Motor neuron (in vitro differentiated cells): ENCODE results near the gene HOXB1. TPM values are rescaled to one million over a fixed set of nuclear protein-coding genes. Genes with fewer than 3 reads are reported as not detected.
"Not testable (repeated sequence)": the region's sequence is repeated elsewhere in the genome, so short reads cannot be mapped to it uniquely, and the experiment has no call there.

ENCODE experiments used
- ATAC-seq, 8 experiments: fragments of 200-7000 bp; cut with Tn5 transposase; replicated peaks in 6 of 8; 2 replicates each; pipeline ENCODE4 v1.8.0; 2021; ENCODE audit warnings: mild to moderate bottlenecking in 8 of 8, moderate library complexity in 8 of 8
- H3K27ac ChIP-seq, 2 donors: fragments of 250-450 bp; sonication (Bioruptor Pico); 2 replicates each; pipeline ENCODE4 v1.9.0; 2021; ENCODE audit warnings: antibody characterized with exemption in 2 of 2, mild to moderate bottlenecking in 2 of 2, moderate library complexity in 1 of 2
- H3K4me1 ChIP-seq, 2 donors: fragments of 250-450 bp; sonication (Bioruptor Pico); replicated peaks in 1 of 2; 2 replicates each; pipeline ENCODE4 v1.6.1; 2021; ENCODE audit warnings: antibody characterized with exemption in 2 of 2, mild to moderate bottlenecking in 2 of 2, moderate library complexity in 1 of 2
- H3K4me3 ChIP-seq, 5 donors: fragments of 250-450 bp; sonication (Bioruptor Pico); 2 replicates each; pipeline ENCODE4 v1.9.0; 2021; ENCODE audit warnings: antibody characterized with exemption in 5 of 5, mild to moderate bottlenecking in 5 of 5, moderate library complexity in 4 of 5
- WGBS, 10 experiments: fragments of 450-650 bp; shearing (Covaris generic); methylation state at CpG; one replicate each; pipeline ENCODE4 v1.0.0; 2022; 5-methylcytosine and 5-hydroxymethylcytosine counted together
- in situ Hi-C, 9 experiments: fragments of 400-800 bp; cut with MboI; loops; one replicate each; pipeline ENCODE4 v1.15.0; 2021; ENCODE audit warnings: low sequenced_read_pairs in 9 of 9, low pct_unique_long_range_greater_than_20kb in 2 of 9; ENCODE audit not compliant: unreplicated experiment in 9 of 9
- total RNA-seq, 8 experiments: library from RNA; unstranded; fragments of 300-600 nt; gene quantifications; 2 replicates each; pipeline versions ENCODE4 v1.2.3 to v1.2.4, GENCODE V29; 2022

HOXB1 gene
- total RNA-seq, 8 experiments from 2014 or later, result 0.22 to 38.7 (median 2.0) TPM

DNA sequence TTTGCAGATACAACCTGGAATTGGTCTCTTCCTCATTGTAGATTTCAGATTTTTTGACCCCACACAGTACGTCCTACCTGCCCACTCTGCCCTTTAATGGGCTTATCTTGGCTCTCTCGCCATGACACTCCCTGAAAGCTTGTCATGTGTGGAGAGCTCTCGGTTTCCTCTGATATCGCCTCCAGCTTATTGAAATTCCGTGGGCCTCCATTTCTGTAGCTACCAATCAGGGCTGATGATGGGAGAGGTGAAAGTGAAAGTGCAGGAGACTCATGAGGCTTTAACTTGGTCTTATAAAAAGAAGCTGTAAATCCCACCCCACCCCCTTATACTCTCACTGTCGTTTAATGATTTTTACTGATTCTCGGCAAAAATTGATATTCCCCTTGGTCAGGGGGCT lies 17.7 kb downstream of the HOXB1 start:
- peak in 1 of 8 experiments; percentile 77 for ATAC-seq
- 55 to 100% (median 82%) methylated on average over 1 to 7 of the region's 7 CpGs; no CpG with 5 or more reads in 1 of the 10 experiments for WGBS, 10 experiments
- peaks cover 12 to 17% of the 10 kb centered on the region in 2 donors for H3K4me1 ChIP-seq
- no peak overlapping the region for H3K4me3 ChIP-seq
- no peak overlapping the region for H3K27ac ChIP-seq
- in situ Hi-C loops, result no loop called here

DNA sequence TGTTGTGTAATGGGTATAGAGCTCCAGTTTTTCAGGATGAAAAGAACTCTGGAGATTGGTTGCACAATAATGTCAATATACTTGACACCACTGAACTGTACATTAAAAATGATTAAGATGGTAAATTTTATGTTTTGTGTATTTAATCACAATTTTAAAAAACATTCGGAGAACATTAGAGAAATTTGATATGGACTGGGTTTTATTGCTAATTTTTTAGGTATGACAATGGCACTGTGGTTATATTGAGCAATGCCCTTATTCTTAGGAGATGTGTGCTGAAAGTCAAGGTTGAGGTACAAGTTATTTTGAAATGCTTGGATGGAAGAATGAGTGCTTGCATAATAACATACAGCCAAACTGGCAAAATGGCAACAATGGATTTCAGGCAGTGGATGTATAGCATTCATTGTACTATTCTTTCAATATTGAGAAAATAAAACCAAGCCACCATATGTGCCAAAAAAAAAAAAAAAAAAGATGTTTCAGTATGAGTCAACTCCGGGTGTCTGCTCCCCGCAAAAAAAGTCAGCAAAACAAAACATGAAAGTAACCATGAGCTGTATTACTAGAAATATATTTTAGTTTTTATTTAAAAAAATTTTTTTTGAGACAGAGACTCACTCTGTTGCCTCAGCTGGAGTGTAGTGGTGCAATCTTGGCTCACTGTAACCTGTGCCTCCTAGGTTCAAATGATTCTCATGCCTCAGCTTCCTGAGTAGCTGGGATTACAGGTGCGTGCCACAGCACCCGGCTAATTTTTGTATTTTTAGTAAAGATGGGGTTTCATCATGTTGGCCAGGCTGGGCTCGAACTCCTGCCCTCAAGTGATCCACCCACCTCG lies 19.8 kb downstream of the HOXB1 start:
- in situ Hi-C loops, result no loop called here
- H3K27ac ChIP-seq, result no peak overlapping the region
- peaks cover 11 to 16% of the 10 kb centered on the region in 2 donors for H3K4me1 ChIP-seq
- 41 to 100% (median 85%) methylated on average over 1 to 6 of the region's 7 CpGs for WGBS, 10 experiments
- no peak overlapping the region for H3K4me3 ChIP-seq
- no peak for ATAC-seq

DNA sequence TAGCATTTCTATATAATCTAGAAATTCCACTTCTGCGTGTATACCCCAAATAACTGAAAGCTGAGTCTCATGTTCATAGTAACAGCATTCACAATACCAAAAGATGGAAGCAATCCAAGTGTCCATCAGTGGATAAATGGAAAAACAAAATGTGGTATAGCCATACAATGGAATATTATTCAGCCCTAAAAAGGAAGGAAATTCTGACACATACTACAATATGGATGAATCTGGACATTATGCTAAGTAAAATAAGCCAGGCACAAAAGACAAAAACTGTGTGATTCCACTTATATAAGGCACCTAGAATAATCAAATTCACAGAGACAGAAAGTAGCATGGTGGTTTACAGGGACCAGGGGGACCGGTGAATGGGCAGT lies 20.4 kb downstream of the HOXB1 start:
- H3K27ac ChIP-seq, result no peak overlapping the region
- WGBS, 10 experiments, result 67 to 100% (median 100%) methylated on average over 1 to 2 of the region's 2 CpGs
- in situ Hi-C loops, result no loop called here
- H3K4me3 ChIP-seq, result no peak overlapping the region
- H3K4me1 ChIP-seq, result peaks cover 15 to 21% of the 10 kb centered on the region in 2 donors
- ATAC-seq, result no peak

DNA sequence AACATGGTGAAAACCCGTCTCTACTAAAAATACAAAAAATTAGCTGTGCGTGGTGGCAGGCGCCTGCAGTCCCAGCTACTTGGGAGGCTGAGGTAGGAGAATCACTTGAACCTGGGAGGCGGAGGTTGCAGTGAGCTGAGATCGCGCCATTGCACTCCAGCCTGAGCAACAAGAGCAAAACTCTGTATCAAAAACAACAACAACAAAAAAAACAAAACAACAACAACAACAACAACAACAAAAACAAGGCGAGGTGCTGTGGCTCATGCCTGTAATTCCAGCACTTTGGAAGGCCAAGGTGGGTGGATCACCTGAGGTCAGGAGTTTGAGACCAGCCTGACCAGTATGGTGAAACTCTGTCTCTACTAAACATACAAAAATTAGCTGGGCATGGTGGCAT lies 21.1 kb downstream of the HOXB1 start:
- ATAC-seq, H3K27ac ChIP-seq, H3K4me3 ChIP-seq, in situ Hi-C loops: not testable (repeated sequence)
- H3K4me1 ChIP-seq, result peaks cover 15 to 21% of the 10 kb centered on the region in 2 donors
- WGBS, 10 experiments, result 83 to 100% (median 88%) methylated on average over 1 to 3 of the region's 7 CpGs; no CpG with 5 or more reads in 4 of the 10 experiments

DNA sequence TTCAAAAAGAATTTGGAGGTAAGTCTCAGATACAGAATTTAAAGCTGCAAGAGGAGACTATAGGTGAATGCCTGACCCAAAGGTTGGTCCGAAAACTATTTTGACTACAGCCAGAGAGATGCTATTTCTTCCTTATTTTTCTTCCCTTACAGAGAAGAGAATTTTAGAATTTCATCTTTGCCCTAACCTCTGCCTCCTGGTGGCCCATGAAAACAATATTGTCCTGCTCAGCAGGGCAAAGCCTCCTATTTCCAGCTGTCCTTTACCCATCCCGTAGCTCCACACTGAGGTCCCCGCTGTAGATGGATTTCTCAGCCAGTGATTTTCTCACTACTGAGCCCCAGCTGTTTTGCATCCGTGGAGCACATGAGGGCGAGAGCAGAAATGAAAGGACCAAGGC lies 24.6 kb downstream of the HOXB1 start:
- Histone ChIP-seq H3K4me3 (no peak overlapping the region), H3K27ac (no peak overlapping the region), H3K4me1 (peaks cover 22 to 25% of the 10 kb centered on the region in 2 donors)
- WGBS, 10 experiments, result 24 to 93% (median 50%) methylated on average over 1 to 5 of the region's 5 CpGs; no CpG with 5 or more reads in 2 of the 10 experiments
- in situ Hi-C loops, result no loop called here
- ATAC-seq, result peak in 7 of 8 experiments; percentile 13 to 70 (median 35)

DNA sequence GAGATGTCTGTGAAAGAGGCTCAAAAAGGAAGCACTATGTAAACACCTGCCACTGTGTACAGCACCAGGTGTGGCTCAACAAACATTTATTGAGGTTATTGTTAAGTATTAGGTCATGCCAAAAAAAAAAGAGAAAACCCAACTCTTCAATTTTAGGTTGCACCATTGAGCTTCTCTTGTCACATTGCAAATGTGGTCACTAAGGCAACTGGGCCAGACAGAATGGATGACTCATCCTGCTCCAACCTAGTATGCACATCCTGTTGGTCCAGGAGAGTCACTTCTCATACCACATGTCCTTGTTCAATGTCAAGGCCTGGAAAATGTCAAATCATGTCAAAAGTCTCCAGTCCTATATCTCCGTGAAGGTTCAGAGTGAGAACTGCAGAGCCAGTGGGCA lies 25.0 kb downstream of the HOXB1 start:
- H3K4me1 ChIP-seq, result peaks cover 22 to 30% of the 10 kb centered on the region in 2 donors

DNA sequence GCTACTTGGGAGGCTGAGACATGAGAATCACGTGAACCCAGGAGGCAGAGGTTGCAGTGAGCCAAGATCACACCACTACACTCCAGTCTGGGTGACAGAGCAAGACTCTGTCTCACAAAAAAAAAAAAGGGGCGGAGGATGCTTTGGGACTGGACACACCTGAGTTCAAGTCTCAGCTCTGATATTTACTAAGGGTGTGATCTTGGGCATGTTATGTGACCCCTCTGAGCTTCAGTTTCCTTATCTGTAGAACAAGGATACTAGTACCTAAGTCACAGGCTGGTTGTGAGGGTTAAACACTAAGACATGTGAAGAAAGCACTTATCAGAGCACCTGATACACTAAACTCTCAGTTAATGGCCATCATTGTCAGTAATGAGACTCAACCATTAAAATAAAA lies 25.9 kb downstream of the HOXB1 start:
- Histone ChIP-seq H3K4me3 (no peak overlapping the region), H3K27ac (no peak overlapping the region), H3K4me1 (peaks cover 22 to 30% of the 10 kb centered on the region in 2 donors)
- WGBS, 10 experiments, result 71 to 100% (median 86%) methylated on average over 1 of the region's 2 CpGs; no CpG with 5 or more reads in 7 of the 10 experiments
- in situ Hi-C loops, result no loop called here
- ATAC-seq, result no peak

More for the DNA sequence above, 25.0 kb downstream of the HOXB1 start:
- 9 to 100% (median 57%) methylated on average over 1 of the region's 1 CpG; no CpG with 5 or more reads in 3 of the 10 experiments for WGBS, 10 experiments
- in situ Hi-C loops, result no loop called here
- Histone ChIP-seq H3K27ac (peak overlapping the region in 1 of 2 donors; percentile 22), H3K4me3 (no peak overlapping the region)
- peak; percentile 76 to 99 (median 94) for ATAC-seq

DNA sequence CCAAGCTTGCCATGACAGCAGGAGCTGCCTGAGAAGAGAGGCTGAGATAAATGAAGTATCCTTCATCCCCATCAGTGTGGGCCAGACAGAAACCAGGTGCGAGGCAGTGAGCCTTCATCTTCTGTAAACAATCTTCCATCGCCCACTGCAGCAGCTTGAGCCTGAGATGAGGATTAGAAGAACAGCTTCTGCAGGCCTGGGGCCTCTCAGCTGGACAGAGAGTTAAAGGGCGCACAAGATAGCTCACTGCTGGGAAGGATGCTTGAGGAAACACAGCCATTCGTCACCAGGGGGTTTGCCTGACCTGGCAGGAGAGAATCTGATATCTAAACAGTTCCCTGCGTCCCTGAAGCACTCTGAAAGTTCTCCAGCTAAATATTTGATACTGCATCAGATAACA lies 27.1 kb downstream of the HOXB1 start:
- H3K4me1 ChIP-seq, result peaks cover 22 to 30% of the 10 kb centered on the region in 2 donors
- WGBS, 10 experiments, result 47 to 100% (median 83%) methylated on average over 1 to 3 of the region's 5 CpGs; no CpG with 5 or more reads in 3 of the 10 experiments
- no peak overlapping the region for H3K27ac ChIP-seq
- peak in 5 of 8 experiments; percentile 17 to 46 (median 41) for ATAC-seq
- in situ Hi-C loops, result no loop called here
- no peak overlapping the region for H3K4me3 ChIP-seq

DNA sequence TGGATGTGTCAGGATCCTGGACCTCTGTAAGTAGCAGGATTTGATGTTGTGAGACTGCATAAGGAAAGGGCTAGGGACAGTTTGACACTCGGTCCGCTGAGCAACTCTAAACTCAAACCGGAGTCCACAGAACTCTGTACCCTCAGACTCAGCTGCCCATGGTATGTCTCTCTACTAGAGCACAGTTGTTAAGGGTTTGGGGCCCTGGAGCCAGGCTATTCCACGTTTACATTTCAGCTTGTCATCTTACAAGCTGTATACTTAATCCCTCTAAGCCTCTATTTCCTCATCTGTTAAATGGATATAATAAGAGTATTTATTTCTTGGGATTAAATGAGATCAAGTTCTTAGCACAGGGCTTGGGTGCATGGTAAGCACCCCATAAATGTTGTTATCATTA lies 27.9 kb downstream of the HOXB1 start:
- peaks cover 22 to 37% of the 10 kb centered on the region in 2 donors for H3K4me1 ChIP-seq
- H3K27ac ChIP-seq, result no peak overlapping the region

DNA sequence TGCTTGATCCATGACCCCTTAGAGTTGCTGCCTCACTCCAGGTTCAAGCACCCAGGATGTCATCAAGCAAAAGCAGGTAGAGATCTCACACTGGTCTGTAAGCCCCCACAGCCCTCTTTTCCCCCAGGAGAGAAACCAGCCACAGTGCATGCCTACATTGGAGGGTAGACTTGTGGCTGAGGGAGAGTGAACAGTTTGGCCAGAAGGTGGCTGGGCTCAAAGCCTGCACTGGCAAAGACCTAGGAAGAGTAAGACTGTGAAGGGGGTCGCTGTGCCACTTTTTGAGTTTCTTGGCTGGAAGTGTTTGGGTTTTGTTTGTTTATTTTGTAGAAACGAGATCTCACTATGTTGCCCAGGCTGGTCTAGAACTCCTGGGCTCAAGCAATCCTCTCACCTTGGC lies 28.5 kb downstream of the HOXB1 start:
- no peak for ATAC-seq
- 33 to 100% (median 61%) methylated on average over 1 to 2 of the region's 2 CpGs; no CpG with 5 or more reads in 5 of the 10 experiments for WGBS, 10 experiments
- Histone ChIP-seq H3K27ac (no peak overlapping the region), H3K4me3 (no peak overlapping the region), H3K4me1 (peaks cover 22 to 41% of the 10 kb centered on the region in 2 donors)
- in situ Hi-C loops, result no loop called here

More for the DNA sequence above, 27.9 kb downstream of the HOXB1 start:
- no peak for ATAC-seq
- no peak overlapping the region for H3K4me3 ChIP-seq
- in situ Hi-C loops, result no loop called here
- 20 to 100% (median 78%) methylated on average over 1 to 4 of the region's 4 CpGs; no CpG with 5 or more reads in 2 of the 10 experiments for WGBS, 10 experiments

DNA sequence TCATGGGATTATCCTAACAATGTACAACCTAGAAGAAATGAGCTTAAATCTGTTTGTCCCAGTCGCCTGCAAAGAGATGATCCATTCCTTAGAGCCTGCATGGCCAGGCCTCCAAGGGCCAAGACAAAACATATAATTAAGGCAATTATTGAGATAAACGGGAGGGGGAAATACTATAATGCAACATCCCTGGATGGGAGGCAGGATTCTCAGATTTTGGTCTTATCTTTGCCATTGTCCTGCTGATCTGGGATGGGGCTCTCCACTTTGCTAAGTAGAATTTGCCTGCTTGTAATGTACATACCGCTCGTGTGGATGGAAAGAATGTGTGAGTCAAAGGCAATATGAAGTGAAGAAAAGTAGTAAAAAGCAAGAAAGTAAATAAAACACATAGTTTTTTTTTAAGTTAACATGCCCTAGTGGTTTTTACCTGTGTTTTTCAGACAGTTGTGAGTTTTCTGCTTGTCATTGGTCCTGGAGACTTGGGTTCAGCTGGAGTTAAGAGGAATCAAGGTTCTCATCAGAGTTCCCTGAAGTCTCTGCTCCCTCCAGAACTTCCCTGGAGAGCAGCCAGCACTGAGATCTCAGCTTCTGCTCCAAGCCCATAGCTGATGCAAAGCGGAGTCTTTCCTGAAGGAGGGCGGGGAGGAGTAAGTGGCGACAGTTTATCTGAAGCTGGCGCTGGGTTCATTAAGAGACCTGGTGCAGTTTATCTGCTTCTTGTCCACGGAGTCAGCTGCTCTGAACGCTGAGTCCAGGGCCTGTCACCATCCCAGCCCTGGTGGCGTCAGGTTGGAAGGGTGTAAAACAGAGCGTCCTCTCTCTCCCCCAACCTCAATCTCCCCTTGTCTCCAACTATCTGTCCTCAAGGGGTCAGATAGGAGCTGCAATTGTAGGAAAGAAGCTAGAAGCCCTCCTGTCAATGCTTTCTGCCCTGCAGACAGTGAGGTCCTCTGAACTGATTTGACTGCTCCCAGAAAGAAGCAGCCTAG lies 30.1 kb downstream of the HOXB1 start:
- in situ Hi-C loops, result no loop called here
- Histone ChIP-seq H3K4me1 (peaks cover 13 to 32% of the 10 kb centered on the region in 2 donors), H3K27ac (no peak overlapping the region), H3K4me3 (no peak overlapping the region)
- ATAC-seq, result peak; percentile 33 to 82 (median 63)
- 6 to 100% (median 81%) methylated on average over 1 to 10 of the region's 12 CpGs for WGBS, 10 experiments

DNA sequence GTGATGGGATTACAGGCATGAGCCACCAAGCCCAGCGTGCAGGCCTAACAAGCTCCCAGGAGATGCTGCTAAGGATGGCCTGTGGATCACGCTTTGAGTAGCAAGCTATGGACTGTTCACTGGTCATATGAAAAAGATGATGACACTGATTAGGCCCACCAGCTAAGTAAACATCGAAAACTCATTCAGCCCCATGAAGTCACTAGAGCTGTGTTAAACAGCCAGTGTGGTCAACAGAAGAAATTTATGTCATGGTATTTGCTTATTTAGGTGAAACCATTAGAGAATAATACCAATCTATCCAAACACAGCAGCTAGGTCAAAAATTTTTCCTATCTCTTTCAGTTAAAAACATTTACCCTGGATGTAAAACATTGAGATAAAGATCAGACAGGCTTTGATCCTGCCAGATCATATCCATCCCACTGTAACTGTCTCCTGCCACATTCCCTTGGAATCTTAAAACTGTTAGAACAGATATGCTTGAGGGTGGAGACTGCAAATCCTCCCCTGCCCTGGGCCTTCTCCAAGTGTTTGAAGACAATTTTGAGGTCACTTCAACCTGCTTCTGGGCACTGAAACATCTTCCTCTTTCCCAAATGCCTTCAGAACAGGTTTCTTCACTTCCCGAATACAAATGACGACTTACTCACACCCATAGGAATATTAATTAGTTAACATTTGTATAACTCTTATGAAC lies 30.9 kb downstream of the HOXB1 start:
- in situ Hi-C loops, result no loop called here
- H3K4me1 ChIP-seq, result peaks cover 10 to 30% of the 10 kb centered on the region in 2 donors
- peak in 2 of 8 experiments; percentile 45 to 68 for ATAC-seq
- no peak overlapping the region for H3K27ac ChIP-seq
- 50 to 100% (median 75%) methylated on average over 1 to 4 of the region's 5 CpGs; no CpG with 5 or more reads in 2 of the 10 experiments for WGBS, 10 experiments
- H3K4me3 ChIP-seq, result no peak overlapping the region
